GM06990 (cell line): Measurements from ENCODE around the gene CSTB.

ENCODE experiments used
- DNase-seq: peaks from one replicate; pipeline ENCODE4 v3.0.0-alpha.2; 2011; ENCODE audit not compliant: insufficient read length; ENCODE audit errors: extremely low read depth
- H3K27me3 ChIP-seq: replicated peaks from 2 replicates; pipeline ENCODE4 v1.6.0; 2011; ENCODE audit warnings: low read length; ENCODE audit not compliant: control insufficient read depth, insufficient read depth
- H3K36me3 ChIP-seq: 2 replicates; pipeline ENCODE4 v1.5.1; 2011; ENCODE audit warnings: low read length; ENCODE audit not compliant: control insufficient read depth, insufficient read depth
- H3K4me3 ChIP-seq: replicated peaks from 2 replicates; pipeline ENCODE4 v1.5.1; 2011; ENCODE audit warnings: low read depth, mild to moderate bottlenecking, control low read depth, low read length
- TF ChIP-seq, protein P1 (sequence below): IDR thresholded peaks from 2 replicates; pipeline ENCODE4 v1.5.1; 2011; ENCODE audit warnings: low read length, control low read depth, mild to moderate bottlenecking, inconsistent platforms; ENCODE audit not compliant: insufficient read depth, poor library complexity, severe bottlenecking

Gene CSTB

DNA sequence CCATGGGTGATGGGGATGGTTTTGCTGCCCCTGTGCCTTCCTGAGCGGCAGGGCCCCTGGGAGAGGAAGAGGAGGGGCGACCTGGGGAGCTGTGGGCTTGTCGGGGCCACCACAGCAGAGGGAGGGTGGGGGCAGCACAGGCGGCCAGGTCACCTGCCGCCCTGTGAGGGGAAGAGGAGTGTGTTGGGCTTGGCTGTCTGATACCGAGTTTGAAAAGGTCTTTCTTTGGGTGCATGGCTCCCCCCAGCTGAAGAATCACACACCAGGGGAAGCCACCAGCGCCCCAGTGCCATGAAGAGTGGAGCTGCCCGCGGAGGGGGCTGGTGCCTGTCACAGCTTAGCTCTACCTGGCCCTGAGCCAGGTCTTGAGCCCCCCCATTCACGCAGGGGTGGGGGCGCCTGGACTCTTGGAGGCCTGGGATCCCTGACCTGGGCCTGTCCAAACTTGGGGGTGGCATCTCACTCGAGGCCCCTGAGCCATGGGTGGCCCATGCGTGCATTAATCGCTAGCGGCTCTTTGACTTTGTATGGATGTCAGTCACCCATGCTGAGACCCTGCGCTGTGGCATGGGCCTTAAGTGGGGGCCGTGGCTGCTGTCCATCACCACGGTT is 26.4 kb downstream of the CSTB start:
- H3K4me3 ChIP-seq = no peak overlapping the region
- H3K36me3 ChIP-seq = peaks cover 44% of the 10 kb centered on the region
- no peak for DNase-seq
- TF ChIP-seq, protein P1, sequence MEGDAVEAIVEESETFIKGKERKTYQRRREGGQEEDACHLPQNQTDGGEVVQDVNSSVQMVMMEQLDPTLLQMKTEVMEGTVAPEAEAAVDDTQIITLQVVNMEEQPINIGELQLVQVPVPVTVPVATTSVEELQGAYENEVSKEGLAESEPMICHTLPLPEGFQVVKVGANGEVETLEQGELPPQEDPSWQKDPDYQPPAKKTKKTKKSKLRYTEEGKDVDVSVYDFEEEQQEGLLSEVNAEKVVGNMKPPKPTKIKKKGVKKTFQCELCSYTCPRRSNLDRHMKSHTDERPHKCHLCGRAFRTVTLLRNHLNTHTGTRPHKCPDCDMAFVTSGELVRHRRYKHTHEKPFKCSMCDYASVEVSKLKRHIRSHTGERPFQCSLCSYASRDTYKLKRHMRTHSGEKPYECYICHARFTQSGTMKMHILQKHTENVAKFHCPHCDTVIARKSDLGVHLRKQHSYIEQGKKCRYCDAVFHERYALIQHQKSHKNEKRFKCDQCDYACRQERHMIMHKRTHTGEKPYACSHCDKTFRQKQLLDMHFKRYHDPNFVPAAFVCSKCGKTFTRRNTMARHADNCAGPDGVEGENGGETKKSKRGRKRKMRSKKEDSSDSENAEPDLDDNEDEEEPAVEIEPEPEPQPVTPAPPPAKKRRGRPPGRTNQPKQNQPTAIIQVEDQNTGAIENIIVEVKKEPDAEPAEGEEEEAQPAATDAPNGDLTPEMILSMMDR = no peak
- H3K27me3 ChIP-seq = no peaks in the 10 kb centered on the region

DNA sequence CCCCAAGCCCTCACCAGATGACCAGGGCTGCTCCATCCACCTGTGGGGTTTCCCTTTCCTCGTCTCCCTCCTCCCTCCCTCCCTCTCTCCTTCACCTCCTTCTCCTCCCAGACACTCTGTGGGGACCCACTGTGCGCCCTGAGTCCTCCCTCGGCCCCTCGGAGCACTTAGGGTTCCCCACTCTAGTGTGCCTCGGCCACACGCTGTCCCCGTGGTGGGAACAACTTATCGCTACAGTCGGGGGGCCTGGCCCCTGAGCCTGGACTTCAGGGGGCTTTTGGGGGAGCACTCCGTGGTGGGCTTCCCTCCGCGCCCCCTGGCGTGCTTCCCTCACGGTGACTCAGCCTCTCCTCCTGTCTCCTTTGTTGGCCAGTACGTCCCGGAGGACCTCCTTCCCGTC is 27.5 kb downstream of the CSTB start:
- H3K36me3 ChIP-seq = peaks cover 41% of the 10 kb centered on the region
- H3K27me3 ChIP-seq = no peaks in the 10 kb centered on the region
- no peak for DNase-seq
- no peak overlapping the region for H3K4me3 ChIP-seq
- TF ChIP-seq, protein P1 = no peak

DNA sequence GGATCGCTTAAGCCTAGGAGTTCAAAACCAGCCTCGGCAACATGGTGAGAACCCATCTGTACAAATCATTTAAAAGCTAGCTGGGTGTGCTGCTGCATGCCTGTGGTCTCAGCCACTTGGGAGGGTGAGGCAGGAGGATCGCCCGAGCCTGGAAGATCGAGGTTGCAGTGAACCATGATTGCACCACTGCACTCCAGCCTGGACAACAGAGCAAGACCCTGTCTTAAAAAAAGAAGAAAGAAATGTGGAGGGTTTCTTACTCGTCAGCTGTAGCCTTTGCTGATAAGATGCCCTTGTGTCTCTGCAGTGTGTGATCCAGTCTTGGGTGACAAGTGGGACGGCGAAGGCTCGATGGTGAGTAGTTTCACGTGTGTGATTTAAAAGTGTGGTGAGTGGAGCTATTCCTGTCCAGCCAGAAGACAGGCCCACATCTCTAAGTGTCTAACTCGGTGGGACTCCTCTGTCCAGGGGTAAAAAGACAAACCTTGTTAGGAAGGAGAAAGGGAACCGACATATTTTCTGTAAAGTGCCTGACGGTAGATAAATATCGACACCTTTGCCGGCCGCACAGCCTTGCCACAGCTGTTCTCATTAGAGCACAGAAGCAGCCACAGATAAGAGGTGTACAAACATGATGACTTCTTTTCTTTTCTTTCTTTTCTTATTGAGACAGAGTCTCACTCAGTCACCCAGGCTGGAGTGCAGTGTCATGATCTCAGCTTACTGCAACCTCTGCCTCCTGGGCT is 30.2 kb downstream of the CSTB start:
- Histone ChIP-seq H3K27me3 (no peaks in the 10 kb centered on the region), H3K36me3 (peaks cover 31% of the 10 kb centered on the region), H3K4me3 (no peak overlapping the region)
- TF ChIP-seq, protein P1 = no peak
- no peak for DNase-seq

DNA sequence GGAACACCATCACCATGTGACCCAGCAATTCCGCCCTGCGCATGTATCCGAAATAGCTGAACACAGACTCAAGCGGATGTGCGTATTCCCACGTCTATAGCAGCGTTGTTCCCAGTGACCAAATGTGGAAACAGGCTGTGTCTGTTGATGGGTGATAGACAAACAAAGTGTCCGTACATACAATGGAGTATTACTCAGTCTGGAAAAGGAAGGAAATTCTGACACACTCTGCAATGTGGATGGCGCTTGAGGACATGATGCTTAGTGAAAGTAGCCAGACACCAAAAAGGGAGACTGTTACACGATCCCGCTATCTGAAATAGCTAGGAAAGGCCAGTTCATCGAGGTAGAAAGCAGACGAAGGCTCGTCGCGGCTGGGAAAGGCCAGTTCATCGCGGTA is 31.4 kb downstream of the CSTB start:
- DNase-seq = no peak
- Histone ChIP-seq H3K4me3 (no peak overlapping the region), H3K36me3 (peaks cover 26% of the 10 kb centered on the region), H3K27me3 (no peaks in the 10 kb centered on the region)
- TF ChIP-seq, protein P1 = no peak

DNA sequence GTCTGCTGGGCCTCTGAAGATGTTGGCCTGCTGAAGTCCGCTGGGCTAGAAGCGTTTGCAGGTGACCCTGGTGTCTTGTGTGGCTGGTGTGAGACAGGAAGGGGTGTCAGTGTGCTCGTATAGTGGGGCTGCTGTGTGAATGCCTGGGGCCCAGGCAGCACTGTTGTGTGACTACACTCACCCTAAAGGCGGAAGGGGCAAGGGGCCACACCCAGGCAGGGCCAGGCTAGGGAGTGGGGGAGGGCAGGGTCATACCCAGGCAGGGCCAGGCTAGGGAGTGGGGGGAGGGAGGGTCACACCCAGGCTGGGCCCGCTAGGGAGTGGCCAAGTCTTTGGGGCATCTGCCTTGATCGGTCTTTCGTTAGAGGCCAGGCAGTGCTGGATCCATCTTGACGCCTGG is 32.2 kb downstream of the CSTB start:
- TF ChIP-seq, protein P1 = no peak
- Histone ChIP-seq H3K36me3 (peaks cover 23% of the 10 kb centered on the region), H3K27me3 (no peaks in the 10 kb centered on the region), H3K4me3 (no peak overlapping the region)
- no peak for DNase-seq
